Ovary (tissue), 3 donors: ENCODE measurements around the gene SLAIN2.

Source experiments
- EP300 ChIP-seq: sonication (generic); formaldehyde crosslinking; IDR thresholded peaks from one replicate; pipeline ENCODE4 v1.6.1; 2017; ENCODE audit warnings: antibody characterized with exemption
- POLR2A ChIP-seq: fragments of 450-650 bp; IDR thresholded peaks from one replicate; pipeline ENCODE4 v1.6.1; 2017; ENCODE audit warnings: antibody characterized with exemption, mild to moderate bottlenecking, moderate library complexity
- TF ChIP-seq, protein P1 (sequence below), 3 donors: fragments of 450-650 bp in 2 of 3; fragments of 200-600 bp in 1 of 3; IDR thresholded peaks; one replicate each; pipeline versions ENCODE4 v1.5.1 to v1.8.0; 2016 to 2022; ENCODE audit warnings: antibody characterized with exemption in 3 of 3, mild to moderate bottlenecking in 1 of 3
- donor health status: DM: no; HTN: no; CAD: no.

DNA sequence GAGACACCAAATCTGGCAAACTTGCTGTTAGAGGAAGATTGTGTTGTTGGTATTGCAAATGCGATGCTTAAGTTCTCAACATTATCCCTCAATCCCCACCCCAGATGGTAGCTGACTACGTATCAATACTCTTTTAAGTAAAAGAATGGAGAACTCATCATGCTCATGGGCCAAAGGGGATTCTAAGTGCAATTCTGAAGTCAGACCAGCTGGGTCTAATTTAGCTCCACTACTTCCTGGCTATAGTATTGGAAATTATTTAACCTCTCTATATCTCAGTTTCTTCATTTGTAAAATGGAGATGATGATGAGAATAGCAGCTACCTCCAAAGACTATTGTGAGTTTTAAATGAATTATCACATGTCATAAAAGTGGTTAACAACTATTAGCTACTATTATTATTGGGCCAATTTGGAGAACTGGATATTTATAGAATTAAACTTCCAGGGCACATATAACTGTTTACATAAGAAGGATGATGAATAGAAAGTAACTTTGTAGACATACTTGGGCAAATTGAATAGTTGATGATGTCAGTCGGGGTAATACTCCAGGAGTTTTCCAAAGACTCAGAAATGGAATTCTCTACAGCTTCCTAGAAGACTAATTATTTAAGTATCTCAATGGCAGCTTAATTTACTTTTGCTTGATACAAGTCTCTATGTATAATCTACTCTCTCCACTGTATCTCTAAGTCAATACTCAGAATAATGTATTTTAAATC, 5.0 kb upstream of the SLAIN2 start:
- TF ChIP-seq POLR2A = no peak
- TF ChIP-seq, protein P1, sequence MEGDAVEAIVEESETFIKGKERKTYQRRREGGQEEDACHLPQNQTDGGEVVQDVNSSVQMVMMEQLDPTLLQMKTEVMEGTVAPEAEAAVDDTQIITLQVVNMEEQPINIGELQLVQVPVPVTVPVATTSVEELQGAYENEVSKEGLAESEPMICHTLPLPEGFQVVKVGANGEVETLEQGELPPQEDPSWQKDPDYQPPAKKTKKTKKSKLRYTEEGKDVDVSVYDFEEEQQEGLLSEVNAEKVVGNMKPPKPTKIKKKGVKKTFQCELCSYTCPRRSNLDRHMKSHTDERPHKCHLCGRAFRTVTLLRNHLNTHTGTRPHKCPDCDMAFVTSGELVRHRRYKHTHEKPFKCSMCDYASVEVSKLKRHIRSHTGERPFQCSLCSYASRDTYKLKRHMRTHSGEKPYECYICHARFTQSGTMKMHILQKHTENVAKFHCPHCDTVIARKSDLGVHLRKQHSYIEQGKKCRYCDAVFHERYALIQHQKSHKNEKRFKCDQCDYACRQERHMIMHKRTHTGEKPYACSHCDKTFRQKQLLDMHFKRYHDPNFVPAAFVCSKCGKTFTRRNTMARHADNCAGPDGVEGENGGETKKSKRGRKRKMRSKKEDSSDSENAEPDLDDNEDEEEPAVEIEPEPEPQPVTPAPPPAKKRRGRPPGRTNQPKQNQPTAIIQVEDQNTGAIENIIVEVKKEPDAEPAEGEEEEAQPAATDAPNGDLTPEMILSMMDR (IDR thresholded peaks at IDR 0.05) = no peak
- no peak for TF ChIP-seq EP300
